HepG2 (cell line): ENCODE data around the gene DIPK1A. TPM values are rescaled to one million over a fixed set of nuclear protein-coding genes. Genes with fewer than 3 reads are reported as not detected.

Experiments used
- ATM ChIP-seq: fragments of 450-650 bp; IDR thresholded peaks from 2 replicates; pipeline ENCODE4 v1.7.1; 2017; ENCODE audit warnings: mild to moderate bottlenecking, borderline replicate concordance
- BRD4 ChIP-seq: sonication (generic); formaldehyde crosslinking; IDR thresholded peaks from 2 replicates; pipeline ENCODE4 v1.4.0; 2020; ENCODE audit warnings: missing genetic modification reagents
- FOXM1 ChIP-seq: sonication (generic); formaldehyde crosslinking; IDR thresholded peaks from 2 replicates; pipeline ENCODE4 v1.5.0; 2020; ENCODE audit warnings: missing genetic modification reagents
- MEF2D ChIP-seq: sonication (generic); formaldehyde crosslinking; IDR thresholded peaks from 2 replicates; pipeline ENCODE4 v1.5.1; 2020; ENCODE audit warnings: mild to moderate bottlenecking, missing genetic modification reagents
- MLLT10 ChIP-seq: sonication (generic); formaldehyde crosslinking; IDR thresholded peaks from 2 replicates; pipeline ENCODE4 v1.4.0; 2020; ENCODE audit warnings: missing genetic modification reagents
- MXD4 ChIP-seq: IDR thresholded peaks from 2 replicates; pipeline ENCODE4 v1.6.1; 2016; ENCODE audit warnings: mild to moderate bottlenecking, missing biosample characterization, missing genetic modification reagents
- RFX5 ChIP-seq: IDR thresholded peaks from 2 replicates; pipeline ENCODE4 v1.6.1; 2011; ENCODE audit warnings: low read depth, low read length, improper control_type of control experiment
- TBX2 ChIP-seq: sonication (generic); formaldehyde crosslinking; IDR thresholded peaks from 2 replicates; pipeline ENCODE4 v1.5.0; 2020; ENCODE audit warnings: missing genetic modification reagents, mild to moderate bottlenecking, borderline replicate concordance
- ZFYVE20 ChIP-seq: sonication (generic); formaldehyde crosslinking; IDR thresholded peaks from 2 replicates; pipeline ENCODE4 v1.8.0; 2023; ENCODE audit warnings: low read depth, mild to moderate bottlenecking, moderate library complexity, missing genetic modification reagents, borderline replicate concordance
- ZNF121 ChIP-seq: sonication (generic); formaldehyde crosslinking; IDR thresholded peaks from 2 replicates; pipeline ENCODE4 v1.5.0; 2020; ENCODE audit warnings: mild to moderate bottlenecking, missing genetic modification reagents
- ZNF160 ChIP-seq: sonication (generic); formaldehyde crosslinking; IDR thresholded peaks from 2 replicates; pipeline ENCODE4 v1.8.0; 2022; ENCODE audit warnings: mild to moderate bottlenecking, inconsistent platforms, missing genetic modification reagents
- ZNF460 ChIP-seq: sonication (generic); formaldehyde crosslinking; IDR thresholded peaks from 2 replicates; pipeline ENCODE4 v1.5.1; 2020; ENCODE audit warnings: missing genetic modification reagents, mild to moderate bottlenecking, borderline replicate concordance
- ZNF703 ChIP-seq: sonication (generic); formaldehyde crosslinking; IDR thresholded peaks from 2 replicates; pipeline ENCODE4 v1.5.1; 2020; ENCODE audit warnings: missing genetic modification reagents, mild to moderate bottlenecking, moderate library complexity, borderline replicate concordance
- ZNF749 ChIP-seq: sonication (generic); formaldehyde crosslinking; IDR thresholded peaks from 2 replicates; pipeline ENCODE4 v1.8.0; 2022; ENCODE audit warnings: mild to moderate bottlenecking, missing genetic modification reagents, moderate library complexity, borderline replicate concordance
- ZNF768 ChIP-seq: sonication (generic); formaldehyde crosslinking; IDR thresholded peaks from 2 replicates; pipeline ENCODE4 v1.4.0; 2020; ENCODE audit warnings: missing genetic modification reagents
- polyA plus RNA-seq, 8 experiments: library from polyadenylated mRNA; depleted of rRNA in 3 of 8; stranded (reverse) in 7 of 8; unstranded in 1 of 8; fragments of >200 nt; fragmentation: Illumina TruSeq in 4 of 8; extraction: Trizol in 4 of 8; gene quantifications; 2 replicates each; pipeline versions ENCODE4 v1.2.1 to v1.2.3, GENCODE V29; 2011 to 2016; ENCODE audit warnings: low read depth in 4 of 8, missing spikeins in 1 of 8, mixed read lengths in 1 of 8; ENCODE audit not compliant: insufficient read depth in 1 of 8
- total RNA-seq, 5 experiments: library from RNA; depleted of rRNA; stranded (reverse); fragments of >200 nt; fragmentation: Illumina TruSeq; extraction: Trizol; gene quantifications; 2 replicates each; pipeline ENCODE4 v1.2.3, GENCODE V29; 2016; ENCODE audit warnings: low read depth in 1 of 5
- TF ChIP-seq, protein P1 (sequence below): sonication (generic); formaldehyde crosslinking; IDR thresholded peaks from 2 replicates; pipeline ENCODE4 v1.9.0; 2021; ENCODE audit warnings: missing genetic modification reagents, borderline replicate concordance
- TF ChIP-seq, protein P2 (sequence below): sonication (generic); formaldehyde crosslinking; conservative IDR thresholded peaks from 2 replicates; pipeline ENCODE4 v1.4.0; 2020; ENCODE audit warnings: mild to moderate bottlenecking, missing genetic modification reagents, moderate library complexity
- TF ChIP-seq, protein P3 (sequence below): sonication (generic); formaldehyde crosslinking; IDR thresholded peaks from 2 replicates; pipeline ENCODE4 v1.4.0; 2020; ENCODE audit warnings: missing genetic modification reagents
- TF ChIP-seq, protein P4 (sequence below): sonication (generic); formaldehyde crosslinking; IDR thresholded peaks from 2 replicates; pipeline ENCODE4 v1.9.0; 2022; ENCODE audit warnings: missing genetic modification reagents, mild to moderate bottlenecking, borderline replicate concordance

The DIPK1A gene
- total and polyA plus RNA-seq, 2 of the 13 experiments (the other 11 are each of a cell fraction or from before 2014, with no cell fraction given) = 8.4 TPM

DNA sequence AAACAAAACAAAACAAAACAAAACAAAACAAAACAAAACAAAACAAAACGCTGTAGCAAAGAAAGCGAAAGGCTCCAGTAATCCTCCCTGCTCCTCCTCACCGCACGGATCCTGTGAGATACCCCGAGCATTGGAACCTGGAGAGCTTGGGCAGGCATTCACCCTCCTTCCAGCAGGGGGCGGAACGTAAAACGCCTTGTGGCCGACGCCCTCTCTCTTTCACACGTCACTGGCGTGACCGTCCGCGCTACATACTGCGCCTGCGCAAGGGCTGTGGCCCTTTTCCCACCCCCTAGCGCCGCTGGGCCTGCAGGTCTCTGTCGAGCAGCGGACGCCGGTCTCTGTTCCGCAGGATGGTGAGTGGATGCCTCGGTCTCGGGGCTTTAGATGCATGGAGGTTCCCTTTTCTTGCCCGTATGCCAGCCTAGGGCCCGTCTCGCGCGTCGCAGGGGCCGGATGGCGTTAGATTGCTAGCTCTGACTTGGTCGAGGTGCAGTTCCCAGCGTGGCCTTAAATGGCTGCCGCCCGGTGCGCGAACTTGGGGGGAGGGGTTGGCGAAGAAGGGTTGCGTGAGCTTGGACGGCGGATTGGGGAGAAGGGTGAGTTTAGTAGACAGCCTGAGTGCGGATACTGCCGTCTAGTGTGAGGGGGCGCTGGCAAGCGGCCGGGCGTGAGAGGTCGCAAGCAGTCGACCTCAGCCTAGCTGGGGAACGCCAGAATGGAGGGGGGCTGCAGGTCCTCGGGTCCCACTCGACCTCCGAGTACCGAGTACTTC is 129.3 kb downstream of the DIPK1A start, which contains the start of gene RPL5 (continued):
- TF ChIP-seq, protein P1, sequence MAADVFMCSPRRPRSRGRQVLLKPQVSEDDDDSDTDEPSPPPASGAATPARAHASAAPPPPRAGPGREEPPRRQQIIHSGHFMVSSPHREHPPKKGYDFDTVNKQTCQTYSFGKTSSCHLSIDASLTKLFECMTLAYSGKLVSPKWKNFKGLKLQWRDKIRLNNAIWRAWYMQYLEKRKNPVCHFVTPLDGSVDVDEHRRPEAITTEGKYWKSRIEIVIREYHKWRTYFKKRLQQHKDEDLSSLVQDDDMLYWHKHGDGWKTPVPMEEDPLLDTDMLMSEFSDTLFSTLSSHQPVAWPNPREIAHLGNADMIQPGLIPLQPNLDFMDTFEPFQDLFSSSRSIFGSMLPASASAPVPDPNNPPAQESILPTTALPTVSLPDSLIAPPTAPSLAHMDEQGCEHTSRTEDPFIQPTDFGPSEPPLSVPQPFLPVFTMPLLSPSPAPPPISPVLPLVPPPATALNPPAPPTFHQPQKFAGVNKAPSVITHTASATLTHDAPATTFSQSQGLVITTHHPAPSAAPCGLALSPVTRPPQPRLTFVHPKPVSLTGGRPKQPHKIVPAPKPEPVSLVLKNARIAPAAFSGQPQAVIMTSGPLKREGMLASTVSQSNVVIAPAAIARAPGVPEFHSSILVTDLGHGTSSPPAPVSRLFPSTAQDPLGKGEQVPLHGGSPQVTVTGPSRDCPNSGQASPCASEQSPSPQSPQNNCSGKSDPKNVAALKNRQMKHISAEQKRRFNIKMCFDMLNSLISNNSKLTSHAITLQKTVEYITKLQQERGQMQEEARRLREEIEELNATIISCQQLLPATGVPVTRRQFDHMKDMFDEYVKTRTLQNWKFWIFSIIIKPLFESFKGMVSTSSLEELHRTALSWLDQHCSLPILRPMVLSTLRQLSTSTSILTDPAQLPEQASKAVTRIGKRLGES (CRISPR knock-in tag) = peak; percentile 43; the same call in 1 of the 2 replicates
- TF ChIP-seq FOXM1 (CRISPR knock-in tag) (0 out of 2 replicates have a peak, but pooled peaks have one; percentile 74), ATM (no peak), TBX2 (CRISPR knock-in tag) (peak; percentile 89), ZNF121 (CRISPR knock-in tag) (peak; percentile 48; the same call in 1 of the 2 replicates), ZFYVE20 (0 out of 2 replicates have a peak, but pooled peaks have one; percentile 79), ZNF460 (peak; percentile 62; the same call in 1 of the 2 replicates), ZNF703 (CRISPR knock-in tag) (no peak), MEF2D (CRISPR knock-in tag) (peak; percentile 93), BRD4 (CRISPR knock-in tag) (peak; percentile 98), RFX5 (no peak; the same call in none of the 2 replicates), ZNF160 (CRISPR knock-in tag) (peak; percentile 91), MLLT10 (no peak; the same call in 1 of the 2 replicates), ZNF749 (CRISPR knock-in tag) (peak; percentile 91), MXD4 (CRISPR knock-in tag) (peak; percentile 94), ZNF768 (CRISPR knock-in tag) (peak; percentile 94)
- TF ChIP-seq, protein P2, sequence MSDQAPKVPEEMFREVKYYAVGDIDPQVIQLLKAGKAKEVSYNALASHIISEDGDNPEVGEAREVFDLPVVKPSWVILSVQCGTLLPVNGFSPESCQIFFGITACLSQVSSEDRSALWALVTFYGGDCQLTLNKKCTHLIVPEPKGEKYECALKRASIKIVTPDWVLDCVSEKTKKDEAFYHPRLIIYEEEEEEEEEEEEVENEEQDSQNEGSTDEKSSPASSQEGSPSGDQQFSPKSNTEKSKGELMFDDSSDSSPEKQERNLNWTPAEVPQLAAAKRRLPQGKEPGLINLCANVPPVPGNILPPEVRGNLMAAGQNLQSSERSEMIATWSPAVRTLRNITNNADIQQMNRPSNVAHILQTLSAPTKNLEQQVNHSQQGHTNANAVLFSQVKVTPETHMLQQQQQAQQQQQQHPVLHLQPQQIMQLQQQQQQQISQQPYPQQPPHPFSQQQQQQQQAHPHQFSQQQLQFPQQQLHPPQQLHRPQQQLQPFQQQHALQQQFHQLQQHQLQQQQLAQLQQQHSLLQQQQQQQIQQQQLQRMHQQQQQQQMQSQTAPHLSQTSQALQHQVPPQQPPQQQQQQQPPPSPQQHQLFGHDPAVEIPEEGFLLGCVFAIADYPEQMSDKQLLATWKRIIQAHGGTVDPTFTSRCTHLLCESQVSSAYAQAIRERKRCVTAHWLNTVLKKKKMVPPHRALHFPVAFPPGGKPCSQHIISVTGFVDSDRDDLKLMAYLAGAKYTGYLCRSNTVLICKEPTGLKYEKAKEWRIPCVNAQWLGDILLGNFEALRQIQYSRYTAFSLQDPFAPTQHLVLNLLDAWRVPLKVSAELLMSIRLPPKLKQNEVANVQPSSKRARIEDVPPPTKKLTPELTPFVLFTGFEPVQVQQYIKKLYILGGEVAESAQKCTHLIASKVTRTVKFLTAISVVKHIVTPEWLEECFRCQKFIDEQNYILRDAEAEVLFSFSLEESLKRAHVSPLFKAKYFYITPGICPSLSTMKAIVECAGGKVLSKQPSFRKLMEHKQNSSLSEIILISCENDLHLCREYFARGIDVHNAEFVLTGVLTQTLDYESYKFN = peak; percentile 48
- TF ChIP-seq, protein P3, sequence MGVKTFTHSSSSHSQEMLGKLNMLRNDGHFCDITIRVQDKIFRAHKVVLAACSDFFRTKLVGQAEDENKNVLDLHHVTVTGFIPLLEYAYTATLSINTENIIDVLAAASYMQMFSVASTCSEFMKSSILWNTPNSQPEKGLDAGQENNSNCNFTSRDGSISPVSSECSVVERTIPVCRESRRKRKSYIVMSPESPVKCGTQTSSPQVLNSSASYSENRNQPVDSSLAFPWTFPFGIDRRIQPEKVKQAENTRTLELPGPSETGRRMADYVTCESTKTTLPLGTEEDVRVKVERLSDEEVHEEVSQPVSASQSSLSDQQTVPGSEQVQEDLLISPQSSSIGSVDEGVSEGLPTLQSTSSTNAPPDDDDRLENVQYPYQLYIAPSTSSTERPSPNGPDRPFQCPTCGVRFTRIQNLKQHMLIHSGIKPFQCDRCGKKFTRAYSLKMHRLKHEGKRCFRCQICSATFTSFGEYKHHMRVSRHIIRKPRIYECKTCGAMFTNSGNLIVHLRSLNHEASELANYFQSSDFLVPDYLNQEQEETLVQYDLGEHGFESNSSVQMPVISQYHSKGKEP = peak; percentile 88
- TF ChIP-seq, protein P4, sequence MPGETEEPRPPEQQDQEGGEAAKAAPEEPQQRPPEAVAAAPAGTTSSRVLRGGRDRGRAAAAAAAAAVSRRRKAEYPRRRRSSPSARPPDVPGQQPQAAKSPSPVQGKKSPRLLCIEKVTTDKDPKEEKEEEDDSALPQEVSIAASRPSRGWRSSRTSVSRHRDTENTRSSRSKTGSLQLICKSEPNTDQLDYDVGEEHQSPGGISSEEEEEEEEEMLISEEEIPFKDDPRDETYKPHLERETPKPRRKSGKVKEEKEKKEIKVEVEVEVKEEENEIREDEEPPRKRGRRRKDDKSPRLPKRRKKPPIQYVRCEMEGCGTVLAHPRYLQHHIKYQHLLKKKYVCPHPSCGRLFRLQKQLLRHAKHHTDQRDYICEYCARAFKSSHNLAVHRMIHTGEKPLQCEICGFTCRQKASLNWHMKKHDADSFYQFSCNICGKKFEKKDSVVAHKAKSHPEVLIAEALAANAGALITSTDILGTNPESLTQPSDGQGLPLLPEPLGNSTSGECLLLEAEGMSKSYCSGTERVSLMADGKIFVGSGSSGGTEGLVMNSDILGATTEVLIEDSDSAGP (CRISPR knock-in tag) = peak; percentile 97
